OCI-LY1 (cell line): Measurements from ENCODE around the gene SMIM43.

Source experiments
- CTCF ChIP-seq: fragments of 200-600 bp; sonication (generic), shearing (Covaris generic); IDR thresholded peaks from 2 replicates; pipeline ENCODE4 v1.5.1; 2017; ENCODE audit warnings: mild to moderate bottlenecking, antibody characterized with exemption, low read length, moderate library complexity, mixed read lengths
- EZH2 ChIP-seq: fragments of 200-600 bp; sonication (generic), shearing (Covaris generic); IDR thresholded peaks from 2 replicates; pipeline ENCODE4 v1.8.0; 2017; ENCODE audit warnings: borderline replicate concordance, mixed run types, mild to moderate bottlenecking, antibody characterized with exemption, low read length, moderate library complexity, mixed read lengths

- TF ChIP-seq CTCF (no peak), EZH2 (no peak)
These were observed 43.3 kb downstream of the SMIM43 start for GRCh38 chr4:121721700-121722099.
